ENCODE data around the gene ZNF200. TPM values are rescaled to one million over a fixed set of nuclear protein-coding genes. Genes with fewer than 3 reads are reported as not detected.

Gene ZNF200
- total and polyA plus RNA-seq, 2 donors (not counting 3 experiments of a cell fraction or from before 2014, with no cell fraction given): 2.8 to 10.0 TPM

- no peaks in the 10 kb centered on the region for H3K9me3 ChIP-seq (replicated peaks; ENCODE audit: control insufficient read depth, insufficient read depth, low read length)
- H3K79me2 ChIP-seq (ENCODE audit: control insufficient read depth, insufficient read depth, low read length): no peaks in the 10 kb centered on the region
- FAIRE-seq (no peak), DNase-seq (ENCODE audit: low read depth, low spot score) (no peak)
- intact Hi-C loops (cut with micrococcal nuclease) (no loop called here), dilution Hi-C loops (cut with MboI; ENCODE audit: extremely low pct_ligation_motif_present, low sequenced_read_pairs) (no loop called here)
- H3K9me1 ChIP-seq (replicated peaks; ENCODE audit: control insufficient read depth, extremely low read depth, insufficient read depth, low read length): no peaks in the 10 kb centered on the region
- ChIA-PET CTCF (no interaction called here), POLR2A (no interaction called here)
- peaks cover 2% of the 10 kb centered on the region for H3K4me1 ChIP-seq (ENCODE audit: control insufficient read depth, extremely low read depth, insufficient read depth, low read length)
- H3K9ac ChIP-seq (replicated peaks; ENCODE audit: extremely low read depth, insufficient read depth, low read length): no peak overlapping the region
- no peaks in the 10 kb centered on the region for H3K36me3 ChIP-seq (ENCODE audit: control insufficient read depth in 2 of 2, extremely low read depth in 1 of 2, insufficient read depth in 2 of 2, low read length in 2 of 2)
- no TSS peak for BruUV-seq (replicated peaks)
- no peaks in the 10 kb centered on the region for H4K20me1 ChIP-seq (replicated peaks; ENCODE audit: control insufficient read depth, extremely low read depth, insufficient read depth, low read length)
- H3K27me3 ChIP-seq (ENCODE audit: control insufficient read depth in 2 of 2, insufficient read depth in 2 of 2, low read length in 2 of 2): peaks cover 0 to 4% of the 10 kb centered on the region in 2 experiments
- no peak overlapping the region for H3K4me2 ChIP-seq (ENCODE audit: insufficient read depth, low read length)
- no peak overlapping the region for H3K4me3 ChIP-seq (replicated peaks in 1 of 3; ENCODE audit: insufficient read depth in 1 of 3, low read depth in 1 of 3, low read length in 3 of 3)
- H2AFZ ChIP-seq (ENCODE audit: low read depth, low read length): no peak overlapping the region
- no peak overlapping the region for H3K27ac ChIP-seq (ENCODE audit: insufficient read depth, low read depth, low read length)
- TF ChIP-seq JUN (IDR thresholded peaks at IDR 0.05; ENCODE audit: borderline replicate concordance, insufficient read depth, insufficient read length, low read depth): no peak
- TF ChIP-seq MAX (IDR thresholded peaks at IDR 0.05; ENCODE audit: insufficient read depth, insufficient read length): no peak
- no peak for TF ChIP-seq POLR2AphosphoS5 (IDR thresholded peaks at IDR 0.05; ENCODE audit: insufficient read depth, low read depth, low read length)
- TF ChIP-seq MYC (IDR thresholded peaks at IDR 0.05; ENCODE audit: low read depth, low read length): no peak
- no peak for TF ChIP-seq EZH2 (IDR thresholded peaks at IDR 0.05; ENCODE audit: borderline replicate concordance, low read depth, low read length, severe bottlenecking)
- TF ChIP-seq, protein P1, sequence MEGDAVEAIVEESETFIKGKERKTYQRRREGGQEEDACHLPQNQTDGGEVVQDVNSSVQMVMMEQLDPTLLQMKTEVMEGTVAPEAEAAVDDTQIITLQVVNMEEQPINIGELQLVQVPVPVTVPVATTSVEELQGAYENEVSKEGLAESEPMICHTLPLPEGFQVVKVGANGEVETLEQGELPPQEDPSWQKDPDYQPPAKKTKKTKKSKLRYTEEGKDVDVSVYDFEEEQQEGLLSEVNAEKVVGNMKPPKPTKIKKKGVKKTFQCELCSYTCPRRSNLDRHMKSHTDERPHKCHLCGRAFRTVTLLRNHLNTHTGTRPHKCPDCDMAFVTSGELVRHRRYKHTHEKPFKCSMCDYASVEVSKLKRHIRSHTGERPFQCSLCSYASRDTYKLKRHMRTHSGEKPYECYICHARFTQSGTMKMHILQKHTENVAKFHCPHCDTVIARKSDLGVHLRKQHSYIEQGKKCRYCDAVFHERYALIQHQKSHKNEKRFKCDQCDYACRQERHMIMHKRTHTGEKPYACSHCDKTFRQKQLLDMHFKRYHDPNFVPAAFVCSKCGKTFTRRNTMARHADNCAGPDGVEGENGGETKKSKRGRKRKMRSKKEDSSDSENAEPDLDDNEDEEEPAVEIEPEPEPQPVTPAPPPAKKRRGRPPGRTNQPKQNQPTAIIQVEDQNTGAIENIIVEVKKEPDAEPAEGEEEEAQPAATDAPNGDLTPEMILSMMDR (IDR thresholded peaks at IDR 0.05; ENCODE audit: extremely low read depth in 1 of 2, insufficient read depth in 1 of 2, low read depth in 1 of 2, low read length in 2 of 2): no peak
- no peak for TF ChIP-seq FOS (IDR thresholded peaks at IDR 0.05; ENCODE audit: borderline replicate concordance, insufficient read depth, low read length)
- no peak for TF ChIP-seq POLR2A (IDR thresholded peaks at IDR 0.05; ENCODE audit: low read depth, low read length)
- no peak for TF ChIP-seq GATA2 (IDR thresholded peaks at IDR 0.05; ENCODE audit: insufficient read depth, insufficient read length, low read depth, low read length)
Observed at GRCh38 chr16:3259836-3260235, 24.9 kb upstream of the ZNF200 start.

Measured in endothelial cell of umbilical vein (primary cell).